ENCODE measurements around the gene SLC37A2.

Gene SLC37A2

DNA sequence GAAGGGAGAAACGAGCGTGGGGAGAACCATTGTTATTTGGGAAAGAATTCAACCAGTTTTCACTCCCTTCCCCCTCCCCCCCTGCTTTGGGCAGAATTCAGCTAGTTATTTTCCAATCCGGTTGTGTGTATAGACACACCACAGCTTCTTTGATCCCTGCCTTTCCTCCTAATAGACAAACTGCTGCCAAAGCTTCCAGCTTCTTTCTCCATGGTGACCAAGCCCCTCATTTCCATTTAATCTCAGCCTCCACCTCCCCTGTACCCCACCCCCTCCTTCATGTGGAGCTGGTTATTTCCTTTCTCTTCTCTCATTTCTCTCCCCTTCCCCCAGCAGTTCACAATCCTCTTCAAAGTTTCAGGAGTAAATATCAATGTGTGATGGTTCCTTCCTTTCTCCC is 76.7 kb downstream of the SLC37A2 start:
- no peak overlapping the region for H3K27ac ChIP-seq
- TF ChIP-seq, protein P1, sequence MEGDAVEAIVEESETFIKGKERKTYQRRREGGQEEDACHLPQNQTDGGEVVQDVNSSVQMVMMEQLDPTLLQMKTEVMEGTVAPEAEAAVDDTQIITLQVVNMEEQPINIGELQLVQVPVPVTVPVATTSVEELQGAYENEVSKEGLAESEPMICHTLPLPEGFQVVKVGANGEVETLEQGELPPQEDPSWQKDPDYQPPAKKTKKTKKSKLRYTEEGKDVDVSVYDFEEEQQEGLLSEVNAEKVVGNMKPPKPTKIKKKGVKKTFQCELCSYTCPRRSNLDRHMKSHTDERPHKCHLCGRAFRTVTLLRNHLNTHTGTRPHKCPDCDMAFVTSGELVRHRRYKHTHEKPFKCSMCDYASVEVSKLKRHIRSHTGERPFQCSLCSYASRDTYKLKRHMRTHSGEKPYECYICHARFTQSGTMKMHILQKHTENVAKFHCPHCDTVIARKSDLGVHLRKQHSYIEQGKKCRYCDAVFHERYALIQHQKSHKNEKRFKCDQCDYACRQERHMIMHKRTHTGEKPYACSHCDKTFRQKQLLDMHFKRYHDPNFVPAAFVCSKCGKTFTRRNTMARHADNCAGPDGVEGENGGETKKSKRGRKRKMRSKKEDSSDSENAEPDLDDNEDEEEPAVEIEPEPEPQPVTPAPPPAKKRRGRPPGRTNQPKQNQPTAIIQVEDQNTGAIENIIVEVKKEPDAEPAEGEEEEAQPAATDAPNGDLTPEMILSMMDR (IDR thresholded peaks at IDR 0.05), result no peak
- TF ChIP-seq ZFX (IDR thresholded peaks at IDR 0.05; ENCODE audit: borderline replicate concordance), result no peak

Measured in 22Rv1 (cell line).